Measurements from ENCODE around the gene FOXJ2.
"Not testable (repeated sequence)": the region's sequence is repeated elsewhere in the genome, so short reads cannot be mapped to it uniquely, and the experiment has no call there.

Gene FOXJ2

DNA sequence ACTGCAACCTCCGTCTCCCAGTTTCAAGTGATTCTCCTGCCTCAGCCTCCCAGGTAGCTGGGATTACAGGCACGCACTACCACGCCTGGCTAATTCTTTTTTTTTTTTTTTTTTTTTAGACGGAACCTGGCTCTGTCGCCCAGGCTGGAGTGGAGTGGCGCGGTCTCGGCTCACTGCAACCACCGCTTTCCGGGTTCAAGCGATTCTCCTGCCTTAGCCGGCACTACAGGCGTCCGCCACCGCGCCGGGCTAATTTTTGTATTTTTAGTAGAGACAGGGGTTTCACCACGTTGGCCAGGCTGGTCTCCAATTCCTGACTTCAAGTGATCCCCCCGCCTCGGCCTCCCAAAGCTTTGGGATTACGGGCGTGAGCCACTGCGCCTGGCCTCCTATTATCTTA, 1.5 kb upstream of the FOXJ2 start:
- not testable (repeated sequence) for DNase-seq

- no peak for DNase-seq
Measured at GRCh38 chr12:8031872-8032241, 659 bp upstream of the FOXJ2 start.

DNA sequence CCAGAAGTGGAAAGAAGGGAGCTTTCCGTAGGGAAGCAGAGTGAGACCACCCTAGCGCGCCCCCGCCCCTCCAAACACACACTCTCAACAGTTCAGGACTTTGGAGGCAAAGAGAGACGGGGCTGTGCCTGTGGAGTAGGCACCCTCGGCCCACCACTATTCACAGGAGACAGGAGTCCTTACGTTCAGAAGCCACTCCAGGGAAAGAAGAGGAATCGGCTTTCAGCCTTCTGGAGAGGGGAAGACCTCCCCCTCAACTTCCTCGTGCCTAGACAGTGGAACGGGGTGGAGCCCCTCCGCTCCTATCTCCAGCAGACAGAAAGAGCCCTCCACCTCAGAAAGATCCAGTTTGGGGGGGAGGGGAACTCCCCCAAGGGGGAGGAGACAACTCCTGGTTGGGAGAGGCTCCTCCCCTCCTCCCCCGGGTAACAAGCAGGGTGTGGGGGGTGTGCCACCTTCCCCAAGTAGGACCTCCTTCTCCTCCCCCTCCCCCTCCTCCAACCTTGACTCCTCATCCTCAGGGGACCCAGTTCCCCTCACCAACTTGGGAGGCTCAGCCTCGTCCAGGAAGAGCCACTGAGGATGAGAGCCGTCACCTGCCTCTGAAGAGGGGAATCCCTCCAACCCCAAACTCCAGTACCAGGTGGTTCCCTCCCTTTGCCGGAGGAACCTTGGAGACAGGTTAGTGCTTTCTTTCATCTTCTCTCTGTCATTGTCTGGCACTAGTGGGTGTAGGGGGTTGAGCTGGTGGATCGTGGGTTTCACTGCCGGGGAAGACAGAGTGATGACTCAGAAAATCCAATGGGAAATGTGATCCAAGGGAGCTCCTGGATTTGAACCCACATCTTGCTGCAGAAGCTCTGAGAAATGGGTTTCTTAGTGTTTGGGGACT, 883 bp downstream of the FOXJ2 start:
- DNase-seq, result no peak

- DNase-seq, result no peak
Measured at GRCh38 chr12:8034802-8035201, 2.3 kb downstream of the FOXJ2 start.

DNA sequence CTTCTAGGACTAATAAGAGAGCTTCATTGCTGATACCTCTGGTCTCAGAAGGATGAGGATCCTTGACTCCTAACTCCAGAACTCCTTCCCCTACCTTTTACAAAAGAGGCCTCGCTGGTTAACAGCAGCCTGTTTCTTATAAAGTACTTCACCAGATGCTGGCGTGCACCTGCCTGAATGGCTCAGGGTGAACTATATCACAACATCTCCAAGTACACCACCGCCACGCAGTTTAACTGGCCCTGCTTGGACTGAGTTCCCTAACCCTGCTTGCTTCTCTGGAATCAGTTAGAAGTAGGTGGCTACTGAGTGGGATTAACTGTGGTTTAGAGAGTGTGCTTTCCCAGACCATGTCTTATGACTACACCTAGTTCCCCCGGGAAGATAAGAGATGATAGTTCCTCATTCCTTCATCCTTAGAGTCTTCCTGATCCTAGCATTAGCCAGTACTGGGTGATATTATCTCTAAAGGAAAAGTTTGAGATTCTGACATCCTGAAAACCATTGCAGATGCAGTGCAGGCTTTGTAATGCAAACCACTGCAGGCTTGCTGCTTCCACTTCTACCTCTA, 3.0 kb downstream of the FOXJ2 start:
- DNase-seq, result no peak

GRCh38 chr12:8036346-8036745, 3.8 kb downstream of the FOXJ2 start:
- no peak for DNase-seq

GRCh38 chr12:8037046-8037663, 4.6 kb downstream of the FOXJ2 start:
- DNase-seq, result no peak

GRCh38 chr12:8037947-8038346, 5.4 kb downstream of the FOXJ2 start:
- no peak for DNase-seq

GRCh38 chr12:8038659-8039114, 6.2 kb downstream of the FOXJ2 start:
- no peak for DNase-seq

DNA sequence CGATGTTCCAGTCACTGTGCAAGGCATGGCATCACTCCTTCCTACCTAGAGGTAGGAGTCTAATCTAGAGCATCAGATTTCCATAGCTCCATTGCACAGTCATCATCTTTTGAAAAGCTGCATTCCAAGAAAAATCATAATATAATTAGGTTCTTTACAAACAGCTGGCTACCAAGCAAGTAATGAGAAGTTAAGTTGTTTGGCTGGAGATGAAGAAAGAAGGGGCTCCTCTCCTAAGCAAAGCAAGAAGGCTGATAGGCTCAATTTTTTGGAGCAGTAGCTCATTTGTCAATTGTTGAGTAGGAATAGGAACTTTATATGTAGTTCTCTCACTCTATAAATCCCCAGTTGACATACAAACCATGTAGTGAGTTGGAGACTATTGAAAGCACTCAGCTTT, 8.3 kb downstream of the FOXJ2 start:
- no peak for DNase-seq

- DNase-seq, result peak; percentile 84
Measured at GRCh38 chr12:8045952-8046944, 13.7 kb downstream of the FOXJ2 start.

DNA sequence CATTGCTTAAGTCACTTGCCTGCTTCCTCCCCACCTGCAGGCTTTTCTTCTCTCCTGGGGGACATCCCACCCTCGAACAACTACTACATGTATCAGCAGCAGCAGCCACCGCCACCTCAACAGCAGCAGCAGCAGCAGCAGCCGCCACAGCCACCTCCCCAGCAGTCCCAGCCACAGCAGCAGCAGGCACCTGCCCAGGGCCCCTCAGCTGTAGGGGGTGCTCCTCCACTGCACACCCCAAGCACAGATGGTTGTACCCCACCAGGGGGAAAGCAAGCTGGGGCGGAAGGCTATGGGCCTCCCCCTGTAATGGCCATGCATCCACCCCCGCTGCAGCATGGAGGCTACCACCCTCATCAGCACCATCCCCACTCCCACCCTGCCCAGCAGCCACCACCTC, 15.3 kb downstream of the FOXJ2 start:
- no peak for DNase-seq

DNA sequence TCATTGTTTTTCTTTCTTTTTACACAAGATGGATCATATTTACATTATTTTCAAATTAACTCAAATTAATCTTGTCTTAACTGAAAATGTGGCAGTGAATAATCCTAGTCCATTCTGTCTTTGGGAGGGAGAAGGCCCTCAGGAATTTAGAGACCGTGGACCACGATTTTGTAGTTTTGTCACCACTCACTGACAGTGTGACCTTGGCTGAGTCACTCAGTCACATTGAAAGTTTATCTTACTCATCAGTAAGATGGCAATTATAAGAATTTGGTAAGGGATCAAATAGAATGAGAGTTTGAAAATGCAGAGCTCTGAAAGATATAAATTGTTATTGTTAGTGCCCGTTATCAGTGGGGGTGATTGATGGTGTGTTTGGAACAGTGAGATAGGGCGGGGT, 16.4 kb downstream of the FOXJ2 start:
- no peak for DNase-seq

GRCh38 chr12:8050600-8051250, 18.2 kb downstream of the FOXJ2 start:
- no peak for DNase-seq

GRCh38 chr12:8052679-8053078, 20.2 kb downstream of the FOXJ2 start:
- no peak for DNase-seq

DNA sequence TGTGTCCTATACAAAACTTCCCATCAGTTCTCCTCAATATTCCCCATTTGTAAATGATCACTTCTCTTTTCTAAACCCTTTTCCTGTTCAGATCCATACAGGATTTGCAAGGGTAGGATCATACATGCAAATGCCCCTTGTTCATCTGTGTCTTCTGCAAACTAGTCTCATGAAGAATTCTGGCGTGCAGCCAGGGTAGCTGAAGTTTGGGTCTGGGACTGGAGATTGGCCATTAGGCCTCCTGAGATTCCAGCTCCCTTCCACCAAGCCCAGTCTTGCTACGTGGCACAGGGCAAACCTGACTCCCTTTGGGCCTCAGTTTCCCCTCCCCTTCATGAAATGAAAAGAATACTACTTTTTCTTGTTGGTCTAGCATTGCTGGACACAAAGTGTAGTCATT, 22.3 kb downstream of the FOXJ2 start:
- no peak for DNase-seq

GRCh38 chr12:8057306-8057705, 24.8 kb downstream of the FOXJ2 start:
- no peak for DNase-seq

- no peak for DNase-seq
Measured at GRCh38 chr12:8057839-8058238, 25.3 kb downstream of the FOXJ2 start.

- DNase-seq, result no peak
Measured at GRCh38 chr12:8058506-8058905, 26.0 kb downstream of the FOXJ2 start.

- DNase-seq, result no peak
Measured at GRCh38 chr12:8064131-8064530, 31.6 kb downstream of the FOXJ2 start.

- DNase-seq, result no peak
Measured at GRCh38 chr12:8065991-8066594, 33.6 kb downstream of the FOXJ2 start, which contains the start of gene C3AR1. Gene C3AR1, minus strand, starts transcription at chr12:8066359. Its CDS starts 6,174 bp downstream, at chr12:8060185.

- DNase-seq, result no peak
Measured at GRCh38 chr12:8069582-8069981, 37.1 kb downstream of the FOXJ2 start.
